Renal cortical epithelial cell (primary cell): Measurements from ENCODE around the gene MDM4. TPM values are rescaled to one million over a fixed set of nuclear protein-coding genes. Genes with fewer than 3 reads are reported as not detected.
A peak's percentile ranks its signal among the peaks of the same experiment; 100 is the strongest.

ENCODE experiments used
- DNase-seq: peaks from one replicate; pipeline ENCODE4 v3.0.0-alpha.2; 2011; ENCODE audit warnings: low read depth
- total RNA-seq: library from RNA; depleted of rRNA; stranded (reverse); fragments of >200 nt; gene quantifications from 2 replicates; pipeline ENCODE4 v1.2.3, GENCODE V29; 2014

The MDM4 gene
- total RNA-seq, 1 donor from 2014 or later = 44.5 TPM

GRCh38 chr1:204578867-204579664, 62.9 kb downstream of the MDM4 start:
- no peak for DNase-seq

GRCh38 chr1:204579681-204580080, 63.5 kb downstream of the MDM4 start:
- no peak for DNase-seq

- DNase-seq = no peak
Measured at GRCh38 chr1:204580862-204581261, 64.7 kb downstream of the MDM4 start.

GRCh38 chr1:204581759-204582158, 65.6 kb downstream of the MDM4 start:
- no peak for DNase-seq

GRCh38 chr1:204583909-204584632, 67.9 kb downstream of the MDM4 start:
- DNase-seq = no peak

- DNase-seq = no peak
Measured at GRCh38 chr1:204584699-204585372, 68.6 kb downstream of the MDM4 start.

- DNase-seq = no peak
Measured at GRCh38 chr1:204587621-204588020, 71.4 kb downstream of the MDM4 start.

GRCh38 chr1:204588826-204589225, 72.6 kb downstream of the MDM4 start:
- no peak for DNase-seq

- DNase-seq = no peak
Measured at GRCh38 chr1:204589409-204590038, 73.3 kb downstream of the MDM4 start.

- peak; percentile 81 for DNase-seq
Measured at GRCh38 chr1:204591473-204592090, 75.4 kb downstream of the MDM4 start.

- DNase-seq = no peak
Measured at GRCh38 chr1:204592246-204592948, 76.2 kb downstream of the MDM4 start.

GRCh38 chr1:204598319-204598969, 82.2 kb downstream of the MDM4 start:
- no peak for DNase-seq

- no peak for DNase-seq
Measured at GRCh38 chr1:204599098-204599497, 82.9 kb downstream of the MDM4 start.

- DNase-seq = no peak
Measured at GRCh38 chr1:204599596-204599995, 83.4 kb downstream of the MDM4 start.

- DNase-seq = no peak
Measured at GRCh38 chr1:204600203-204600602, 84.0 kb downstream of the MDM4 start.

GRCh38 chr1:204600968-204601367, 84.8 kb downstream of the MDM4 start:
- DNase-seq = no peak

GRCh38 chr1:204602111-204602579, 85.9 kb downstream of the MDM4 start:
- DNase-seq = no peak

- DNase-seq = no peak
Measured at GRCh38 chr1:204602871-204603542, 86.8 kb downstream of the MDM4 start.

- no peak for DNase-seq
Measured at GRCh38 chr1:204605791-204606190, 89.6 kb downstream of the MDM4 start.
